H1 (cell line): ENCODE measurements around the gene HTR3C. TPM values are rescaled to one million over a fixed set of nuclear protein-coding genes. Genes with fewer than 3 reads are reported as not detected.

Experiments
- CTCF ChIA-PET: fragments of 300-600 bp; sonication (Branson Sonifier 250); formaldehyde crosslinking; loops from one replicate; lab custom pipeline; 2021; ENCODE audit not compliant: partially characterized antibody; lab: Charles Lee
- POLR2A ChIA-PET: fragments of 300-600 bp; sonication (Branson Sonifier 250); formaldehyde crosslinking; loops from one replicate; lab custom pipeline; 2021; ENCODE audit warnings: inconsistent platforms; ENCODE audit not compliant: partially characterized antibody; lab: Charles Lee
- DNase-seq, 2 experiments: peaks; one replicate each; pipeline versions ENCODE4 v3.0.0 to v3.0.0-alpha.2; 2010 to 2022; ENCODE audit warnings: low spot score in 2 of 2, low read depth in 1 of 2, mixed read lengths in 1 of 2
- FAIRE-seq: peaks from 2 replicates; lab custom pipeline; 2011; peaks lifted over from hg19 to GRCh38; lab: Jason Lieb, UNC
- H2AFZ ChIP-seq: 2 replicates; pipeline ENCODE4 v1.8.1; 2012; ENCODE audit warnings: low read length, inconsistent platforms
- H2AK5ac ChIP-seq: 2 replicates; pipeline ENCODE4 v1.6.1; 2013; ENCODE audit warnings: low read depth, low read length
- H2BK120ac ChIP-seq: replicated peaks from 2 replicates; pipeline ENCODE3; 2013; ENCODE audit warnings: low read depth, low read length, inconsistent platforms
- H2BK12ac ChIP-seq: 2 replicates; pipeline ENCODE4 v1.6.1; 2013; ENCODE audit warnings: low read depth, low read length
- H2BK15ac ChIP-seq: 2 replicates; pipeline ENCODE4 v1.6.1; 2013; ENCODE audit warnings: low read length
- H2BK20ac ChIP-seq: 2 replicates; pipeline ENCODE4 v1.6.1; 2013; ENCODE audit warnings: low read length
- H2BK5ac ChIP-seq: 2 replicates; pipeline ENCODE4 v1.6.1; 2013; ENCODE audit warnings: low read depth, low read length
- H3K14ac ChIP-seq: 2 replicates; pipeline ENCODE4 v1.6.1; 2013; ENCODE audit warnings: inconsistent platforms; ENCODE audit not compliant: insufficient read length
- H3K18ac ChIP-seq: 2 replicates; pipeline ENCODE4 v1.6.1; 2013; ENCODE audit warnings: low read length; ENCODE audit errors: extremely low read depth
- H3K23ac ChIP-seq: 2 replicates; pipeline ENCODE4 v1.6.1; 2013; ENCODE audit warnings: inconsistent platforms; ENCODE audit not compliant: insufficient read length
- H3K23me2 ChIP-seq: 2 replicates; pipeline ENCODE4 v1.6.1; 2013; ENCODE audit warnings: low read depth, low read length
- H3K27ac ChIP-seq: 2 replicates; pipeline ENCODE4 v1.6.1; 2011; ENCODE audit warnings: low read depth, low read length, inconsistent platforms
- H3K27me3 ChIP-seq, 4 experiments: replicated peaks in 1 of 4; 1 replicate in 1 of 4; 2 replicates in 3 of 4; pipeline versions ENCODE4 v1.6.1 to v1.8.1; 2011 to 2013; ENCODE audit warnings: low read length in 3 of 4, mild to moderate bottlenecking in 3 of 4, inconsistent platforms in 2 of 4, mixed read lengths in 2 of 4, moderate library complexity in 1 of 4; ENCODE audit not compliant: control insufficient read depth in 3 of 4, insufficient read depth in 3 of 4; ENCODE audit errors: extremely low read depth in 1 of 4
- H3K36me3 ChIP-seq, 4 experiments: 2 replicates each; pipeline versions ENCODE4 v1.6.1 to v1.8.1; 2011 to 2013; ENCODE audit warnings: mild to moderate bottlenecking in 4 of 4, low read length in 3 of 4, moderate library complexity in 2 of 4, control low read depth in 1 of 4, inconsistent platforms in 1 of 4; ENCODE audit not compliant: insufficient read depth in 4 of 4, control insufficient read depth in 2 of 4
- H3K4ac ChIP-seq: replicated peaks from 2 replicates; pipeline ENCODE3; 2013; ENCODE audit warnings: low read length, low read depth, mixed read lengths, inconsistent platforms; ENCODE audit not compliant: insufficient read length
- H3K4me1 ChIP-seq, 4 experiments: replicated peaks in 1 of 4; 1 replicate in 1 of 4; 2 replicates in 3 of 4; pipeline versions ENCODE4 v1.6.1 to v1.8.1; 2011 to 2013; ENCODE audit warnings: low read length in 3 of 4, inconsistent platforms in 2 of 4, mixed read lengths in 1 of 4; ENCODE audit not compliant: insufficient read depth in 4 of 4, control insufficient read depth in 3 of 4
- H3K4me2 ChIP-seq, 2 experiments: 2 replicates each; pipeline versions ENCODE4 v1.6.1 to v1.8.1; 2011 to 2013; ENCODE audit warnings: low read depth in 2 of 2, low read length in 2 of 2, control low read depth in 1 of 2, inconsistent platforms in 1 of 2, mild to moderate bottlenecking in 1 of 2; ENCODE audit not compliant: insufficient read depth in 1 of 2
- H3K4me3 ChIP-seq, 4 experiments: fragments of 200-600, 300-600 bp in 1 of 4; sonication (generic), shearing (Covaris generic), sonication (Bioruptor Twin) in 1 of 4; 2 replicates each; pipeline versions ENCODE4 v1.5.1 to v1.8.1; 2011 to 2016; ENCODE audit warnings: low read length in 4 of 4, low read depth in 3 of 4, control low read depth in 2 of 4, inconsistent platforms in 2 of 4, mild to moderate bottlenecking in 2 of 4, mixed read lengths in 1 of 4, moderate library complexity in 1 of 4; ENCODE audit not compliant: insufficient read depth in 2 of 4; ENCODE audit errors: extremely low read depth in 1 of 4
- H3K56ac ChIP-seq: replicated peaks from 2 replicates; pipeline ENCODE3; 2013; ENCODE audit warnings: low read depth, mild to moderate bottlenecking, mixed read lengths, low read length, inconsistent platforms; ENCODE audit not compliant: insufficient read length
- H3K79me1 ChIP-seq: 2 replicates; pipeline ENCODE4 v1.6.1; 2013; ENCODE audit warnings: low read depth, low read length, control low read depth
- H3K79me2 ChIP-seq, 2 experiments: 2 replicates each; pipeline versions ENCODE4 v1.6.1 to v1.8.1; 2012 to 2013; ENCODE audit warnings: low read length in 2 of 2, mild to moderate bottlenecking in 2 of 2, inconsistent platforms in 1 of 2; ENCODE audit not compliant: insufficient read depth in 2 of 2, control insufficient read depth in 1 of 2
- H3K9ac ChIP-seq, 4 experiments: replicated peaks in 1 of 4; 1 replicate in 1 of 4; 2 replicates in 3 of 4; pipeline versions ENCODE4 v1.6.1 to v1.8.1; 2011 to 2013; ENCODE audit warnings: low read depth in 3 of 4, low read length in 3 of 4, control low read depth in 2 of 4, mild to moderate bottlenecking in 2 of 4, moderate library complexity in 2 of 4, inconsistent platforms in 1 of 4; ENCODE audit errors: extremely low read depth in 1 of 4
- H3K9me3 ChIP-seq, 2 experiments: 2 replicates each; pipeline versions ENCODE4 v1.6.1 to v1.8.1; 2012 to 2013; ENCODE audit warnings: mild to moderate bottlenecking in 2 of 2, moderate library complexity in 2 of 2, control low read depth in 1 of 2, inconsistent platforms in 1 of 2, low read depth in 1 of 2, low read length in 1 of 2, mixed read lengths in 1 of 2; ENCODE audit not compliant: insufficient read depth in 2 of 2
- H4K20me1 ChIP-seq, 2 experiments: replicated peaks in 1 of 2; 2 replicates each; pipeline versions ENCODE3 to v1.8.1; 2011 to 2013; ENCODE audit warnings: inconsistent platforms in 2 of 2, low read length in 2 of 2, mild to moderate bottlenecking in 1 of 2; ENCODE audit not compliant: insufficient read depth in 2 of 2, control insufficient read depth in 1 of 2
- H4K5ac ChIP-seq: 2 replicates; pipeline ENCODE4 v1.6.1; 2013; ENCODE audit warnings: low read length, low read depth, mixed read lengths, inconsistent platforms; ENCODE audit not compliant: insufficient read length
- H4K8ac ChIP-seq: 2 replicates; pipeline ENCODE4 v1.8.0; 2013; ENCODE audit warnings: mild to moderate bottlenecking, moderate library complexity, low read length, inconsistent platforms; ENCODE audit not compliant: insufficient read depth; ENCODE audit errors: extremely low read depth
- H4K91ac ChIP-seq: replicated peaks from 2 replicates; pipeline ENCODE3; 2013; ENCODE audit warnings: low read length, mixed read lengths, inconsistent platforms; ENCODE audit not compliant: insufficient read length
- CHD1 ChIP-seq: IDR thresholded peaks from 2 replicates; pipeline ENCODE4 v1.6.1; 2012; ENCODE audit warnings: low read depth, low read length, improper control_type of control experiment
- EP300 ChIP-seq, 2 experiments: IDR thresholded peaks; 1 replicate in 1 of 2; 2 replicates in 1 of 2; pipeline ENCODE4 v1.6.1; 2011 to 2012; ENCODE audit warnings: low read depth in 2 of 2, low read length in 2 of 2, mild to moderate bottlenecking in 2 of 2, borderline replicate concordance in 1 of 2, inconsistent platforms in 1 of 2, moderate library complexity in 1 of 2
- KDM5A ChIP-seq: fragments of 200-600 bp; IDR thresholded peaks from 2 replicates; pipeline ENCODE4 v1.7.1; 2012; ENCODE audit warnings: mild to moderate bottlenecking, low read length, inconsistent platforms, mixed read lengths
- POLR2A ChIP-seq, 2 experiments: IDR thresholded peaks; 1 replicate in 1 of 2; 2 replicates in 1 of 2; pipeline ENCODE4 v1.6.1; 2011; ENCODE audit warnings: low read depth in 2 of 2, low read length in 2 of 2, mild to moderate bottlenecking in 2 of 2; ENCODE audit errors: control extremely low read depth in 1 of 2
- RFX5 ChIP-seq: IDR thresholded peaks from 2 replicates; pipeline ENCODE4 v1.6.1; 2011; ENCODE audit warnings: low read depth, low read length, improper control_type of control experiment, borderline replicate concordance
- WGBS, 2 experiments: shearing (Covaris generic) in 1 of 2; methylation state at CpG; one replicate each; pipeline versions ENCODE4 v1.1.6 to v1.1.7; 2013 to 2015; ENCODE audit warnings: low lambda C conversion rate in 2 of 2, mixed read lengths in 2 of 2, inconsistent platforms in 1 of 2, low coverage in 1 of 2, missing lambda C conversion rate in 1 of 2; ENCODE audit not compliant: insufficient replicate concordance in 2 of 2, insufficient coverage in 1 of 2, insufficient read length in 1 of 2; ENCODE audit errors: extremely low coverage in 1 of 2, missing lambda C conversion rate in 1 of 2; 5-methylcytosine and 5-hydroxymethylcytosine counted together
- polyA plus RNA-seq, 7 experiments: library from polyadenylated mRNA; depleted of rRNA in 3 of 7; stranded (reverse) in 5 of 7; unstranded in 2 of 7; fragments of >200 nt in 5 of 7; fragments of 200-250 nt in 2 of 7; gene quantifications; 1 replicate in 5 of 7; 2 replicates in 1 of 7; 4 replicates in 1 of 7; pipeline versions ENCODE4 v1.2.1 to v1.2.3, GENCODE V29; 2011 to 2013; ENCODE audit warnings: missing spikeins in 2 of 7, mixed read lengths in 2 of 7
- total RNA-seq: library from RNA; stranded (reverse); fragmentation: NEBNext Ultra II Directional; extraction: Animal tissue kit (Norgen Biotek cat#: 25700); gene quantifications from 2 replicates; pipeline ENCODE4 v1.2.1, GENCODE V29; 2021

HTR3C gene
- total and polyA plus RNA-seq, 2 of the 8 experiments (the other 6 are each of a cell fraction or from before 2014, with no cell fraction given) = 0.03 TPM; not detected in 1

GRCh38 chr3:184082465-184082864 is 29.6 kb downstream of the HTR3C start:
- DNase-seq (no peak), FAIRE-seq (no peak)
- Histone ChIP-seq H3K79me2 (no peaks in the 10 kb centered on the region), H3K4me3 (no peak overlapping the region), H2BK5ac (no peak overlapping the region), H3K79me1 (no peaks in the 10 kb centered on the region), H3K23me2 (no peaks in the 10 kb centered on the region; the same call in 1 of the 2 replicates), H3K27ac (no peak overlapping the region), H2AFZ (no peak overlapping the region), H3K9ac (no peak overlapping the region), H3K4ac (no peak overlapping the region), H4K8ac (no peak overlapping the region), H4K91ac (no peak overlapping the region), H2BK120ac (no peak overlapping the region), H2BK20ac (no peak overlapping the region), H3K56ac (no peak overlapping the region), H4K20me1 (no peaks in the 10 kb centered on the region), H3K23ac (no peak overlapping the region), H4K5ac (no peak overlapping the region), H3K27me3 (no peaks in the 10 kb centered on the region; a peak in 1 of 7 replicates), H3K14ac (no peak overlapping the region), H3K36me3 (no peaks in the 10 kb centered on the region), H2BK15ac (no peak overlapping the region), H3K4me1 (no peaks in the 10 kb centered on the region), H2BK12ac (no peak overlapping the region), H2AK5ac (no peak overlapping the region), H3K18ac (no peak overlapping the region), H3K4me2 (no peak overlapping the region), H3K9me3 (no peaks in the 10 kb centered on the region)
- 76% methylated on average over 2 of the region's 2 CpGs; no CpG with 5 or more reads in 1 of the 2 experiments for WGBS, 2 experiments
- CTCF ChIA-PET = interaction anchor here (0.9 to 1.3 kb wide), 5 partner anchors 8 to 145 kb away, joined by 3 to 5 read pairs (median 4); no protein-coding TSS in a partner anchor
- POLR2A ChIA-PET = no interaction called here
- no peak for TF ChIP-seq POLR2A (IDR thresholded peaks at IDR 0.05; ENCODE audit: control extremely low read depth in 1 of 2, low read depth in 2 of 2, low read length in 2 of 2)
- TF ChIP-seq CHD1 = no peak
- TF ChIP-seq EP300 (IDR thresholded peaks at IDR 0.05; ENCODE audit: borderline replicate concordance in 1 of 2, low read depth in 2 of 2, low read length in 2 of 2) = no peak
- no peak for TF ChIP-seq RFX5
- TF ChIP-seq KDM5A = no peak
